Colon (tissue), 2 donors: ENCODE measurements around the gene LHX3.

Source experiments
- FAIRE-seq: peaks from 2 replicates; lab custom pipeline; 2012; peaks lifted over from hg19 to GRCh38; lab: Jason Lieb, UNC
- donor health status: control.
- donor health status: control.

The LHX3 gene

GRCh38 chr9:136192289-136193126 lies 12.4 kb downstream of the LHX3 start:
- no peak for FAIRE-seq

GRCh38 chr9:136191960-136192286 lies 13.0 kb downstream of the LHX3 start:
- FAIRE-seq: no peak

GRCh38 chr9:136191099-136191959 lies 13.6 kb downstream of the LHX3 start:
- FAIRE-seq: no peak

GRCh38 chr9:136190656-136191055 lies 14.3 kb downstream of the LHX3 start:
- no peak for FAIRE-seq

GRCh38 chr9:136190237-136190601 lies 14.7 kb downstream of the LHX3 start:
- FAIRE-seq: no peak

GRCh38 chr9:136189394-136190236 lies 15.3 kb downstream of the LHX3 start:
- no peak for FAIRE-seq

GRCh38 chr9:136187683-136188586 lies 17.0 kb downstream of the LHX3 start:
- FAIRE-seq: no peak

- no peak for FAIRE-seq
Observed at GRCh38 chr9:136187197-136187596, 17.7 kb downstream of the LHX3 start.

- FAIRE-seq: no peak
Observed at GRCh38 chr9:136186386-136186785, 18.5 kb downstream of the LHX3 start.

GRCh38 chr9:136185596-136186366 lies 19.1 kb downstream of the LHX3 start:
- FAIRE-seq: no peak

- no peak for FAIRE-seq
Observed at GRCh38 chr9:136185066-136185465, 19.9 kb downstream of the LHX3 start.

GRCh38 chr9:136182850-136183422 lies 22.0 kb downstream of the LHX3 start:
- no peak for FAIRE-seq

GRCh38 chr9:136182420-136182787 lies 22.5 kb downstream of the LHX3 start:
- no peak for FAIRE-seq

- no peak for FAIRE-seq
Observed at GRCh38 chr9:136181784-136182419, 23.0 kb downstream of the LHX3 start.

GRCh38 chr9:136180586-136180985 lies 24.3 kb downstream of the LHX3 start:
- FAIRE-seq: no peak

GRCh38 chr9:136179761-136180160 lies 25.2 kb downstream of the LHX3 start:
- no peak for FAIRE-seq

GRCh38 chr9:136179101-136179616 lies 25.8 kb downstream of the LHX3 start:
- no peak for FAIRE-seq

GRCh38 chr9:136178773-136179075 lies 26.2 kb downstream of the LHX3 start:
- no peak for FAIRE-seq

GRCh38 chr9:136178061-136178772 lies 26.7 kb downstream of the LHX3 start:
- FAIRE-seq: no peak
